HTERT RPE-1 (cell line): ENCODE measurements around the gene PLSCR3.

Source experiments
- in situ Hi-C: fragments of 300-500 bp; cut with MboI; formaldehyde crosslinking; loops from 4 replicates; pipeline ENCODE4 v1.14.3; 2020; ENCODE audit warnings: low sequenced_read_pairs

PLSCR3 gene

GRCh38 chr17:7407082-7407481 is 12.8 kb upstream of the PLSCR3 start:
- in situ Hi-C loops: no loop called here

DNA sequence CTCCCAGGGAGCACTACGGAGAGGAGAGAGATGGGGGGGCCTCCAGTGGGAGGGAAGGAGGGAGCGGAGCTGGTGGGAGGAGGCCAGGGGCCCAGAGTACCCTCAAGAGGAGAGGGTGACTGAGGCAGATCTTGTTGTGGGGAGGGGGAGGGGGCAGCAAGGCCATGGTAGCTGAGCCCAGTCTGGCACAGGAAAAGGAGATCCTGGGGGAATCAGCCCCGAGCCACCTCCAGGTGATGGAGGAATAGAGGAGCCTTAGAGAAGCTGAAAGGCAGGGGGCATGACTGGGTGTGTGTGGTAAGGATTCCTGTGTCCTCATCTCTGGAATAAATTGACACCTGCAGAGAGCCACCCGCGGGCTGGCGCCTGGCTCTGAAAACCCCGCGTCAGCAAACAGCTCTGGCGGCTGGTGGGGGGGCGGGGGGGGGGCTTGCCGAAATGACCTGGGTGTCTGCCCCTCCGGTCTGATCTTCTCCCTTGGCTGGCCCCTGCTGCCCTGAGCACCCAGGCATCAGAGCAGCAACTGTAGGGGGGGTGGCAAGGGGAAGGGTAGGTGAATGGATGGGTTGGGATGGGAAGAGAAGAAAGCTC is 12.0 kb upstream of the PLSCR3 start:
- in situ Hi-C loops: no loop called here

GRCh38 chr17:7405350-7406234 is 11.3 kb upstream of the PLSCR3 start:
- in situ Hi-C loops: no loop called here

DNA sequence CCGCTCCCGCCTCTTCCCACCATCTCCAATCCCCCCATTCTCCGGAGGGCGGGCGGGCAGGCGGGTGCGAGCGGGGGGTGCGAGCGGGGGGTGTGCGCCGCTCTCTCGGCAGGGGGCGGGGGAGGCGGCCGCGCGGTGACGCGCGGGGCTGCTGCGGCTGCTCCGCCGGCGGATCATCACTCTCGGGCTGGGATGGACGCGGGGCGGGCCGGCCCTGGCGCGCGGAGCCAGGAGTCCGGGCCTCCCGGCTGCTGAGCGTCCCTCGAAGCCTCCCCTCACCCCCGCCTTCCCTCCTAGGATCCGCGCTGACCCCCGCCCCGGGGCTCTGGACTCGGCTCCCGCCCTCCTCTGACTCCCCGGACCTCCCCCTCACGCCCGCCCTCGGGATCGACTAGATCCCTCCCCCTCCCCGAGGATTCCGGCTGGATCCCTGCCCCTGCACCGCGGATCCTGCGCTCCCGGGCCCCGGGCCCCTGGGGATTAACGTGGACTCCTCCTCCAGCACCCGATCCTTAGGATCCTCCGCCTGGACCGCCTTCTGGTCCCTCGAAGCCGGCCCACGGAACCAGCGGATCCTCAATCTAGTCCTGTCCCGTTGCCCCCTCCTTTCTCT is 10.5 kb upstream of the PLSCR3 start:
- in situ Hi-C loops: no loop called here

GRCh38 chr17:7403977-7404736 is 9.8 kb upstream of the PLSCR3 start, which contains the start of gene TMEM256:
Gene TMEM256 (minus strand): TSS chr17:7404097. CDS start chr17:7404084, 13 bp downstream.
- in situ Hi-C loops: no loop called here

DNA sequence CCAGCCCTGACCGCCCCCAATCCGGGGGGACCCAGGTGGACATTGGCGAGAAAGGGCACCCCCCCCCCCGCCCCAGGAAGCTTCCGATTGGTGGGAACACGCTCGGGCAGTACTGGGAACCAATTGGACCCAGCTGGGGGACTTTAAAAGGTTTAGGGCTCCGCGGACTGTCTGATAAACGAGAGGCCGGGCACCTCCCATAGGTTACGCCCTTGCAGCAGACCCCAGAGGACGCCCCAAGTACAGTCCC is 9.3 kb upstream of the PLSCR3 start:
- in situ Hi-C loops: no loop called here

DNA sequence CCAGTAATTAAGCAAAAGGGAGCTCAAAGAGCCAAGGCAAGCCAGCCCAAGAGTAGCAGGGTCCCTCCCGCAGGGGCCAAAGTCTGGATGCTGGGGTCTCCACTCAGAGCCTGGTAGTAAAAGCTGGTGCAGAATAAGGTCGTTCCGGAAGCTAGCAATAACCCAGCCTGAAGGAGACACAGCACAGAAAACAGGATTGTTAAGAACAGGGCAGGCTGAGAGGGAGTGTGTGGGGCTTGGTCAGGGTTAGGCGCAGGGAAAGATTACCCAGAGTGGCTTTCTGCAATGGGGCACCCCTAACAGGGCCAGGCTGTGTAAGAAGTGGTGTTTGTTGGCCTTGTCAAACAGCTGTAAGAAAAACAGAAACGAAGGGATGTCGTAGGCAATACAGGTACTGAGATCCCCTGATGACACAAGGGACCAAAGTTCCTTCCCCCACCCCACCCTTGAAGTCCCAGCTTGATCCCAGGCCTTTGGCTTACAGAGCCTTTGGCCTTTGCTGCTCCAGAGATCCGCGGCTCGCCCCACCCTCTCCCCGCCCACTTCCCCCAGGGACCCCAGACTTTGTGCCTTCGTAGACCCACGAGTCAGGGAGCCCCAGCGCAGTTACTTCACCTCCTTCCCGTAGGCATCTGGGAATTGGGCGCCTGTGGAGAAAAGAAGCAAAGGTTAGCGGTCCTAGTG is 8.9 kb upstream of the PLSCR3 start:
- in situ Hi-C loops: no loop called here

- in situ Hi-C loops: no loop called here
Observed at GRCh38 chr17:7398612-7399011, 4.3 kb upstream of the PLSCR3 start.

DNA sequence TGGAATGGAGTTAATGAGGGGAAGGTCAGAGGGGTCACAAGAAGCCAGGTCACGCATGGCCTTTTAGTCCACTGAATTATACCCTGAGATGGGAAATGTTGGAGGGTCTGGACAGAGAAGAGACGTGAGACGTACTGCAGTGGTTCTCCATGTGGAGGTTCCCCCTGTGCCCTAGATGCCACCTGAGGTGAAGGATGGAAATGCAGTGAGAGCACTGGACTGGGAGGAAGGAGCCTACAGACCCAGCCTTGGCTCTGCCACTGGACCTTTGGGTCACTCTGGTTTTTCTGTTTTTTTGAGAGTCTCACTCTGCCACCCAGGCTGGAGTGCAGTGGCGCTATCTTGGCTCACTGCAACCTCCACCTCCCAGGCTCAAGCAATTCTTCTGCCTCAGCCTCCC is 1.8 kb upstream of the PLSCR3 start:
- in situ Hi-C loops: no loop called here

GRCh38 chr17:7393613-7394451 is 493 bp downstream of the PLSCR3 start:
- in situ Hi-C loops: no loop called here

DNA sequence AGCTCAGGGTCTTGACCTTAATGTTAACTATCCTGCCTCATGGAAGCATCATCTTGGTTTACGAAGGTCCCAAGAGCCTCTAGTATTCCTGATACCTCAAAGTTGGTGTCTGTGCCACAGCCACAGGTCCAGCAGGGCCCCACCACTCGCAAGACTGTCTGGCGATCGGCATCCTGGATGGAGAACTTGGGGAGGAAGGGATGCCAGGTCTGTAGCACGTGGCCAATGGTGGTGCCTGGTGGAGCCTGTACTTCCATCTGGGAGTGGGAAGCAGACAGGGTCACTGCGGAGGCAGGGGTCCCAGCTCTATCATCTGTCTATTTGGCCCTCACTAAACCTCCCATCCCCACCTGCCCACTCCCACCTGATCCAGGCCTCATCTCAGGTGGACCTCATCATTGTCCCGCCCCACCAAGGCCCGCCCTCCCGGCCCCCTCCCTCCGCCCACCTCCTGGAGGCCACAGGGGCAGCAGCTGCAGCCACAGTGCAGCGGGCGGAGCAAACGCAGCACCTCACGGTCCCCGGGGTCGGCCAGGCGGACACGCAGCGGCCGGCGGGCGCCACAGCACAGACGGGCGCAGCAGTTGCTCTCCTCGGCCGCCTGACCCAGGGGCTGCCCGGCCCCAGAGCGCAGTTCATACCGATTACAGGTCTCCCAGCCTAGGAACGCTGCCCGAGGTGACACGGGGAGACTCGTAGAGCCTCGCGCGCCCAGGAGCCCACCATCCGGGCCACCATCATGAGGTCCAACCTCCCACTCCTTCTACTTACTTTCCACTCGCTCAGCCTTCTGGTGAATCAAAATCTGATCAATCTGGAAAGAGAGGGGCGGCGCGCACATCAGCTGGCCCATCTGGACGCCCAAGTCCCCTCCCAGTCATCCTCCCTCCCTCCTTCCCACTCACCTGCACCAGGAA is 1.4 kb downstream of the PLSCR3 start:
- in situ Hi-C loops: no loop called here

DNA sequence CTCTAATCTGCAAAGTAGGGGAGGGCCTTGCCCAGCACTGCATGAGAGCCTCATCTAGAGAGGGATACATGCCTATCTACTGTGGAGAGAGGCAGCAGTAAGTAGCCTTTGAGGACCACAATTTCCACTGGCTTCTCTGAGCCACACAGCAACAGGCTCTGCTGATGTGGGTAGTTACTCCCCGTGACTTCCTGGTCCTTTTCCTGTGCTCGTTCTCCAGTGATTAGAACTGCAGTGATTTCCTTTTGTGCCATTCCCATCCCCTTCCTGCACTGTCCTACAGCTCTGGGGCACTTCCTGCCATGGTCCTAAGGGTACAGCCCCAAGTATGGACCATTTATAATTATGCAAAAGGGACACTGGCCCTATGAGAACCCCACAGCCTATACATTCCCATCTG is 3.0 kb downstream of the PLSCR3 start:
- in situ Hi-C loops: no loop called here

GRCh38 chr17:7389924-7390910 is 4.1 kb downstream of the PLSCR3 start:
- in situ Hi-C loops: no loop called here

DNA sequence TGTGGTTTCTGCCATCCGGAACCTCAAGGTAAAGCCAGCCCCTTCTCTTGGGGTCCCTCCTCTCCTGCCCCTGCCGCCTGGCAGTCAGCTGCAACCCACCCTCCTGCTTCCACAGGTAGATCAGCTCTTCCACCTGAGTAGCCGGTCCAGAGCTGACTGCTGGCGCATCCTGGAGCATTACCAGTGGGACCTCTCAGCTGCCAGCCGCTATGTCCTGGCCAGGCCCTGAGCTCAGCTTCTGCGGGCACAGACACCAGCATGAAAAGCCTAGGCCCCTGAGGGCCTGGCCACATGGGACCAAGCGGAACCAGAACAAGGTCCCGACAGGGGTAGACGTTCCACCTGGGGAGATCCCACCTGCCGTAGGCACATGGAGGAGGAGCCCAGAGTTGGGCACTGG is 5.5 kb downstream of the PLSCR3 start:
- in situ Hi-C loops: no loop called here

DNA sequence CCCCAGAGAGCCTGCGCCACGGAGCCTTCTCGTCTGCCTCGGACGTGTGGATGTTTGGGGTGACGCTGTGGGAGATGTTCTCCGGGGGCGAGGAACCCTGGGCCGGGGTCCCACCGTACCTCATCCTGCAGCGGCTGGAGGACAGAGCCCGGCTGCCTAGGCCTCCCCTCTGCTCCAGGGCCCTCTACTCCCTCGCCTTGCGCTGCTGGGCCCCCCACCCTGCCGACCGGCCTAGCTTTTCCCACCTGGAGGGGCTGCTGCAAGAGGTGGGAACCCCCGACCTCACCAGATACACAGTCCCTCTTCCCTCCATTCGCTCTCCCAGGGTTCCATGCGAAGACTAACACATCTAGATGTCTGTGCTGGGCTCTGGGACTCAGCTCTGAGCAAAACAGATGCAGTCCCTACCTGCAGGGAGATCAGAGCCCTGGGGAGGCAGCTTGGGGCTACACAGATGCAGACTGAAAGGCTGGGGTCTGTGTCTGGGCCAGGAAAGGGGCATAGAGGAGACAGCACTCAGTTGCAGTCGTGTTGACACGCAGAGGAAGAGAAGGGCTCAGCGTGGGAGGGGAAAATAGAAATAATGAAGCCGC is 9.7 kb downstream of the PLSCR3 start:
- in situ Hi-C loops: no loop called here

DNA sequence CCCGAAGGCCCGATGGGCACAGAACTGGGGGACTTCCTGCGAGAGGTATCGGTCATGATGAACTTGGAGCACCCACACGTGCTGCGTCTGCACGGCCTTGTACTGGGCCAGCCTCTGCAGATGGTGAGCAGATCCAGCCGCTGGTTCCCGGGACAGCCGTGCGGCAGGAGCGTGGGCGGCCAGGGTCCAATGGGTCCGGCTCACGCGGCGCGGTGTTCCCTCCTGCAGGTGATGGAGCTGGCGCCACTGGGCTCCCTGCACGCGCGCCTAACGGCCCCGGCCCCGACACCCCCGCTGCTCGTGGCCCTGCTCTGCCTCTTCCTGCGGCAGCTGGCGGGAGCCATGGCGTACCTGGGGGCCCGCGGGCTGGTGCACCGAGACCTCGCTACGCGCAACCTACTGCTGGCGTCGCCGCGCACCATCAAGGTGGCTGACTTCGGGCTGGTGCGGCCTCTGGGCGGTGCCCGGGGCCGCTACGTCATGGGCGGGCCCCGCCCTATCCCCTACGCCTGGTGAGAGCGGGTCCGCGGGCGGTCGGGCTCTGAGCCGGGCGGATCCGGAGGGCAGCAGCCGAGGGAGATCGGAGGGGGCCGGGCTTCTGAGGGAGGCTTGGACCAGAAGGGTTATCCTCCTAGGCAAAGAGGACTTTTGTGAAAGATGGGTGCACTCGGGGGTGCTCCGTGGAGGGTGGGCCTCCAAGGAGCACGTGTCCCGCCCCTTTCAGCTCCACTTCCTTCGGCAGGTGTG is 10.4 kb downstream of the PLSCR3 start:
- in situ Hi-C loops: no loop called here

DNA sequence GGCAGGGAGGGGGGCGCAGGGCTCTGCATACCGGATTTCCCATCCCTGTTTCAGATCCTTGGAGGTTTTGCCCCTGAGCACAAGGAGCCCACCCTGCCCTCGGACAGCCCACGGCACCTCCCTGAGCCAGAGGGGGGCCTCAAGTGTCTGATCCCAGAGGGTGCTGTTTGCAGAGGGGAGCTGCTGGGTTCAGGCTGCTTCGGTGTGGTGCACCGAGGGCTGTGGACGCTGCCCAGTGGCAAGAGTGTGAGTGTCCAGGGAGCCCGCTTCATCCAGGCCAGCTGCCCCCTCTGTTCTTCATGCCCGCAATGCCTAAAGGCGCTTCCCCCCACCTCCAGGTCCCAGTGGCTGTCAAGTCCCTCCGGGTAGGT is 11.0 kb downstream of the PLSCR3 start:
- in situ Hi-C loops: no loop called here
